ENCODE data around the gene SCNM1. TPM values are rescaled to one million over a fixed set of nuclear protein-coding genes. Genes with fewer than 3 reads are reported as not detected.

SCNM1 gene, protein sequence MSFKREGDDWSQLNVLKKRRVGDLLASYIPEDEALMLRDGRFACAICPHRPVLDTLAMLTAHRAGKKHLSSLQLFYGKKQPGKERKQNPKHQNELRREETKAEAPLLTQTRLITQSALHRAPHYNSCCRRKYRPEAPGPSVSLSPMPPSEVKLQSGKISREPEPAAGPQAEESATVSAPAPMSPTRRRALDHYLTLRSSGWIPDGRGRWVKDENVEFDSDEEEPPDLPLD
- total RNA-seq, result 10 to 100 TPM; 64.3 to 90.8 TPM

DNA sequence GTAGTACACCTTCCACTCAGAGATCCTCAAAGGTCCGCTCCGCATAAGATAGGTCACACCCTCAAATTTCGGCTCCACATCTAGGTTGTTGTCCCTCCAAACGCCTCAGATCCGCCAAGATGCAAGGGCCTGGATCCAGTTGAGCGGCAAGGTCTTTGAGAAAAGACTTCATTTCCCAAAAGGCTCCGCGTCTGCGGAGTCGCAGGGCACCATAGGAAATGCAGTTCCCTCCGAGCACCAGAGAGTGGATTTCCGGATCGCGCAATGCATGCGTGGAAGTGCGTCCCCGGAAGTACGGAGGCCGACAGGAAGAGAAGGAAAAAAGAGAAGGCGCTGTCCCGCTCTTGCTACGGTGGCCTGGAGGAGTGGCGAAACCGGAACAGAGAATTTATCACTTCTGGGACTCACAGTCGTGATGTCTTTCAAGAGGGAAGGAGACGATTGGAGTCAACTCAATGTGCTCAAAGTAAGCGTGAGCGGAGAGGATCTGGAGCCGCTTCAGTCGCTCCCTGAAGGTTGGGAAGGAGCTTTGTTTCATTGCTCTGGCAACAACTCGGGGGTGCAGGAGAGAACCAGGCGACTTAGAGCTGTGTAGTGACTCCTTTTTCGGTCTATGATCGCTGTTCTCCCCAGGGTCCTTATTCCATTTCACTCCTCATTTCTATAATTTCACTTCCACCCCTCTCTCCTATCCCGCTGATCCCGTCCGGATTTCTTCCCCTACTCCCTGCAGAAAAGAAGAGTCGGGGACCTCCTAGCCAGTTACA, at the start of gene SCNM1, which contains the start of gene LYSMD1:
Gene SCNM1 (plus strand): TSS at position 407 of the 767 bp plus-strand sequence. CDS start 9 bp downstream, at position 416.
Gene LYSMD1 (minus strand): TSS at position 165 of the 767 bp plus-strand sequence. CDS start 644 bp downstream, outside the sequence.
- ATAC-seq (peak; percentile 96), DNase-seq (peak; percentile 98)
- peaks cover 48% of the 10 kb centered on the region for H3K4me1 Mint-ChIP-seq
- CTCF ChIA-PET, result interaction anchor here (0.6 to 4.4 kb wide), 7 partner anchors 9 to 114 kb away, joined by 3 to 25 read pairs (median 4); partner anchors contain the start of genes PSMD4, TMOD4 and TNFAIP8L2
- intact Hi-C loops (cut with DNase I, micrococcal nuclease), result loop anchor here (1.0 to 10.0 kb wide), 14 partner anchors 10 to 601 kb away; partner anchors contain the start of genes PSMD4 (in 2 of the 2), ENSA (in 1 of the 2), GABPB2 (in 1 of the 2) and PI4KB (in 1 of the 2)
- peak within 1 kb of the TSS; percentile 92 for H3K4me3 Mint-ChIP-seq
- no peaks in the 10 kb centered on the region for H3K9me3 Mint-ChIP-seq (ENCODE audit: low read depth)
- no peaks in the 10 kb centered on the region for H3K27me3 Mint-ChIP-seq
- H3K36me3 Mint-ChIP-seq (ENCODE audit: low read depth), result peaks cover 58% of the 10 kb centered on the region
- H3K27ac Mint-ChIP-seq, result peak within 1 kb of the TSS; percentile 98
- POLR2A ChIA-PET, result interaction anchor here (0.9 to 2.8 kb wide), 3 partner anchors 9 to 34 kb away, joined by 3 to 14 read pairs (median 9); partner anchors contain the start of genes TNFAIP8L2 and VPS72

DNA sequence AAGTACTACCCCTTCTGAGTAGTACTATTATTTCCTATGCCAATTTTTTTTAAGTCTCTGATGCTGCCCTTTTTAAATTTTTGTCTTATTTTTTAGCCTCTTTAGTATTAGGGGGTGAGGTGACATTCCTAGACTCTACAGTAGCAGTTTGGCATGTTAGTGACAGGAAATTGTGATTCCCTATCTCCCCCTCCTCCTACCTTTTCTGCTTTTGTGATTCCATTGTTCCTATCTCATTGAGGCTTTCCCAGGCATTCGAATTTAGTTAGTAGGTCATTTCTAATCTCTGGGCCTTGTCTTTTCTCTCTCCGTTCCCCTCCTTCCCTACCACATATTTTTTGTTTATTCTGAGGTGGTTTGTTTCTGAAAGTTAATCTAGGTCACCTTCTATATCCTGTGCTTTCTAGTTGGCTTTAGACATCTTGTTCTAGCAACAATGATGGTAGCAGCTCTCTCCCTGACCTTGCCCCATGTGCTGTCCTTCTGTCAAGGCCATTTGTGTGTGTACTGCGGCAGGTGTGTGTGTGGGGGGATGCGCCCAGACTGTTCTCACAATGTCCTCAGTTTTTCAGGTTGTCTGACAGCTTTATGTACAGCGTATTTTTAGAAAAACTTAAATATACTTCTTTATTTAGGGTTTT, 41.1 kb upstream of the SCNM1 start:
- DNase-seq (no peak), ATAC-seq (no peak)
- Mint-ChIP-seq H3K4me3 (no peak overlapping the region), H3K4me1 (peaks cover 2% of the 10 kb centered on the region), H3K27ac (no peak overlapping the region), H3K27me3 (no peaks in the 10 kb centered on the region), H3K36me3 (ENCODE audit: low read depth) (peaks cover 2% of the 10 kb centered on the region), H3K9me3 (ENCODE audit: low read depth) (no peaks in the 10 kb centered on the region)
- ChIA-PET CTCF (interaction anchor here (1.2 kb wide), 1 partner anchor 23 kb away, joined by 3 read pairs; no protein-coding TSS in a partner anchor), POLR2A (no interaction called here)
- intact Hi-C loops (cut with DNase I, micrococcal nuclease), result no loop called here

DNA sequence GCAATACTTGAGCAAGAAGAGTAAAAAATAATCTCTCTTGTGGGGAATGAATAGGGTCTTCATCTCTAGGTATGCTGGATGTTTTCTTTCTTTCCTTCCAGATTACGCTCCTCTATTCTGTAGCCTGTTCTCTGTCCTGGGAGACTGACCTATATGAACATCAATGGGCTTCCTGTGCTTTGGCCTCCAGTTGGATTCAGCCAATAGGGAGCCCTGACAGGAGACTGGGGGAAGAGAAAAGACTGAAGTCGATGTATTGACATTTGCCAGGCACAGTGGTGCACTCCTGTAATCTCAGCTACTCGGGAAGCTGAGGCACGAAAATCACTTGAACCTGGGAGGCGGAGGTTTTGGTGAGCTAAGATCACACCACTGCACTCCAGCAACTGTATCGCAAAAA, 37.1 kb upstream of the SCNM1 start:
- DNase-seq, result no peak
- no peaks in the 10 kb centered on the region for H3K27me3 Mint-ChIP-seq
- POLR2A ChIA-PET, result no interaction called here

DNA sequence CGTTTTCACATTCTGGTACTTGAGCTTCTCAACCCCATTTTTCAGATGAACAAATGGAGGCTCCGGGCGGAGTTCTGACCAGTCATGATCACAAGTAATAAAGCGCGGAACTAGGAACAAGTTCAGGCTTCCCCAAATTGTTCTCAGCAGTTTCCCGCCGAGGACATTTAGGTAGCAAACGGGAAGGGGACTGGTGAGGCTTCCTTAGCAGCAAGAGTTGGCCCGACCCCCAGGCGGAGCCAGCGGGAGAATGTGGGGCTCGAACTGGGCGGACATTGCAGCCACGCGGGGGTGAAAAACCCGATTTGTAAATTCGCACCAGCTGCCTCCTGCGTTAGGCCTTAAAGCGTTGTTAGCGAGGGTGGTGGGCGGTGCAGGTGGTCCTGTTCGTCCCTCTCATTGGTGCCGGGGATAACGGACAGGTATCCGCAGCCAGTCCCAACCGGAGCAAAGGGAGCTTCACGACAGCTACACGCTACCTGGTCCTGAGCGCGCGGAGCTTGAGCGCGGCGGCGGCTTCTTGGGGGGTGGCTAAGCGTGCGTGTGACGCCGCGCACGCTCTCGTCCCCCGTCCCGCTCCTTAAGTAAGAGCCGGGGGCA, 34.9 kb upstream of the SCNM1 start:
- ChIA-PET CTCF (interaction anchor here (0.6 to 2.5 kb wide), 21 partner anchors 9 to 715 kb away, joined by 3 to 17 read pairs (median 3); partner anchors contain the start of genes C1orf56, MINDY1 and TNFAIP8L2), POLR2A (interaction anchor here (0.5 to 1.6 kb wide), 12 partner anchors 11 to 439 kb away, joined by 3 to 7 read pairs (median 4); partner anchors contain the start of genes PSMD4, TNFAIP8L2 and VPS72)
- intact Hi-C loops (cut with DNase I, micrococcal nuclease), result loop anchor here in 1 of 2 experiments (1.0 kb wide), 2 partner anchors 15 to 25 kb away; partner anchors contain the start of genes SEMA6C and TNFAIP8L2
- DNase-seq (peak; percentile 93), ATAC-seq (peak; percentile 100)
- Mint-ChIP-seq H3K9me3 (ENCODE audit: low read depth) (no peaks in the 10 kb centered on the region), H3K27me3 (no peaks in the 10 kb centered on the region), H3K36me3 (ENCODE audit: low read depth) (no peaks in the 10 kb centered on the region), H3K27ac (peak overlapping the region; percentile 76), H3K4me3 (peak overlapping the region; percentile 68), H3K4me1 (peaks cover 14% of the 10 kb centered on the region)

More for the DNA sequence above, 37.1 kb upstream of the SCNM1 start:
- ATAC-seq, result no peak
- no peaks in the 10 kb centered on the region for H3K36me3 Mint-ChIP-seq (ENCODE audit: low read depth)
- CTCF ChIA-PET, result interaction anchor here (0.8 kb wide), 1 partner anchor 53 kb away, joined by 3 read pairs; no protein-coding TSS in a partner anchor
- no peak overlapping the region for H3K27ac Mint-ChIP-seq
- H3K4me1 Mint-ChIP-seq, result peaks cover 16% of the 10 kb centered on the region
- H3K4me3 Mint-ChIP-seq, result no peak overlapping the region
- no peaks in the 10 kb centered on the region for H3K9me3 Mint-ChIP-seq (ENCODE audit: low read depth)
- intact Hi-C loops (cut with DNase I, micrococcal nuclease), result no loop called here

DNA sequence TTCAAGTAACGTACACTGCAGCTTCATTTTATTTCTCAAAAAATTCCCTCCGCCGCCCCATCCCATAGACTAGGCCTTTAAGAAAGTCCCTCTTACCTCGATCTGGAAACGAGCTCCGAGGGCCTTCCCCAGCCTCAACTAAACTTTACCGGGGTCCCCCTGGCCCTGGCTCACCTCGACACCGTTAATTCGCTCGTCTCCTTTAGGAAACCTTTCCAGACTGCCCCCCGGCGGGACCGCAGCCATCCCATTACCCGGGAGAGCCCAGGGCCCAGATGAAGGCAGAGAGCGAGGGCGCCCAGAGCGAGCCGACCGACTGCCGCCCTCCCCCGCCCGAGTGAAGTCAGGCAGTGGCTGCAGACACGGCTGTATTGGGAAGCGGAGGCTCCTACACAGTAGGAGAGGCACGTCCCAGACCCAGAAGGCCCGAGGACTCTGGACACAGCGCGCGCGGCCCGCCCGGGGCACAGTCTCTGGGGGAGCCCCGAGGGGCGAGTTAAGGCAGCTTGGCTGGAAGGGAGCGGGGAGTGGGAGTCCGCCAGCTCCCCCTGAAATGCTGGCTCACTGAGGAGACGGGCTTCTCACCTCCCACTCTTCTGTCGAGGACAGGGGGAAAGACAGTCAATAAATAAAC, 34.1 kb upstream of the SCNM1 start:
- intact Hi-C loops (cut with DNase I, micrococcal nuclease), result loop anchor here in 1 of 2 experiments (1.0 kb wide), 2 partner anchors 14 to 24 kb away; partner anchors contain the start of genes SEMA6C and TNFAIP8L2
- Mint-ChIP-seq H3K9me3 (ENCODE audit: low read depth) (no peaks in the 10 kb centered on the region), H3K4me3 (peak overlapping the region; percentile 68), H3K36me3 (ENCODE audit: low read depth) (no peaks in the 10 kb centered on the region), H3K27ac (peak overlapping the region; percentile 64), H3K27me3 (no peaks in the 10 kb centered on the region), H3K4me1 (peaks cover 14% of the 10 kb centered on the region)
- POLR2A ChIA-PET, result interaction anchor here (0.5 to 1.6 kb wide), 12 partner anchors 10 to 440 kb away, joined by 3 to 7 read pairs (median 4); partner anchors contain the start of genes PSMD4, TNFAIP8L2 and VPS72
- DNase-seq (peak; percentile 16), ATAC-seq (no peak)
- CTCF ChIA-PET, result interaction anchor here (0.6 to 2.5 kb wide), 21 partner anchors 10 to 714 kb away, joined by 3 to 17 read pairs (median 3); partner anchors contain the start of genes C1orf56, MINDY1 and TNFAIP8L2

DNA sequence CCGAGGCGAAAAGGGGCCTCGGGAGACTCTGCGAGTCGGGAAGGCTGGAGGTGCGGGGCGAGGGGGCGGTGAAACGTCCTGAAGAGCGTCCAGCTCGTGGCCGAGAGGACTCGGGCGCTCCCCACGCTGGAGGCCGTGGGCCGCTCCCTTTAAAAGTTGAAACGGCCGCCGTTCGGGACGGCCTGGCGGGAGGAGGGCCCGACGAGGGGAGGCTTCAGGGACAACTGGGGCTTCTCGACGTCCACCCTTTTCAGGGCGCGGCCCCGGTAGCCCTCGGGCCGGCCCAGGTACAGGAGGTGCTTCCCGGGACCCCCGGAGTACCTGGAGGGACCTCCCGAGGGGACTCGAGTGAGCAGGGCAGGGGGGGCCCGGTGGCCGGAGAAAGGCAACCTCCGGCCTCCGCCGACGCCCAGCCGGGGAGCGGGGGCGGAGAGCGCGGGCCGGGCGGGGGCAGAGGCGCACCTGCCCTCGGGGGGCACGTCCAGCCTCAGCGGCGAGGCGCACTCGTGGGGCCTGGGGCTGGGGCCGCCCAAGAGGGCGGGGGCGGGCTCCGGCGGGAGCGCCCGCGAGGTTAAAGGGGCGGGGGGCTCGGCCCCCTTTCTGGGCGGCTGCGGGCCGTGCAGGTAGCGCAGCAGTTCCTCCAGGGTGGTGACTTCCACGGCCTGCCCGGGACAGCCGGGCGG, 33.5 kb upstream of the SCNM1 start:
- intact Hi-C loops (cut with DNase I, micrococcal nuclease), result no loop called here
- Mint-ChIP-seq H3K4me1 (peaks cover 14% of the 10 kb centered on the region), H3K27me3 (no peaks in the 10 kb centered on the region), H3K4me3 (peak overlapping the region; percentile 68), H3K9me3 (ENCODE audit: low read depth) (no peaks in the 10 kb centered on the region), H3K36me3 (ENCODE audit: low read depth) (no peaks in the 10 kb centered on the region), H3K27ac (no peak overlapping the region)
- CTCF ChIA-PET, result interaction anchor here (0.7 kb wide), 1 partner anchor 215 kb away, joined by 5 read pairs; no protein-coding TSS in a partner anchor
- no peak for DNase-seq
- ATAC-seq, result no peak
- POLR2A ChIA-PET, result no interaction called here

DNA sequence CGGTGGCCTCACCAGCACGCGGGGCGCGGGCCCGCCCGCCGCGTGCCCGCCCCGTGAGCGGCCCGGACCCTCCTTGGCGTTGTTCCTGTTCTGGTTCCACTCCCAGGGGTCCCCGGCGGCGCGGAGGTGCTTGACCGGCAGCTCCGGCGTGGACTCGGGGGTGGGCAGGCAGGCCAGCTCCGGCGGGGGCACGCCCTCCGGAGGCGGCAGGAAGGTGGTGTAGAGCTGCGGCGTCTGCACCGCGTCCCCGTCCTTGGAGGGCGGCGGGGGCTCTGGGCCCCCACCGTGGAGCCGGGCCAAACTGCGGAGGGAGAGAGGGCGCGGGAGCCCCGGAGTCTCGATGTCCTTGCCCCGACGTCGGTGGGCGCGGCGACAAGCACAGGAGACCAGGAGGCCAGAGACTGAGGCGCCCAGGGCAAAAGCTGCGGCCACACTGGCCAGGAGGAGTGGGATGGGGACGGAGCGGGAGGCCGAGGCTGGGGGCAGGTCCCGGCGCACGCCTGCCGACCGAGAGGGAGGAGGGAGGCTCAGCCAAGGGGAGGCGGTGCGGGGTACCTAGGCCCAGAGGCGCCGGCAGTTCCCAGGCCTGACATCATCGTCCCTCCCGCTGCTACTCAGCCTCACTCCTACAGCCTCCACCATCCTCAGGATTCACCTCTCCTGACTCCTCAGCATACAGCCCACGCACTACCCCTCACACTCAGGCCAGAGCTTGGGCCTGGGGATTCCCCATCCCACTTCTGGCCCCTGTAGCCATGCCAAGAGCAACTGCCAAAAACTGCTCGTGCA, 32.7 kb upstream of the SCNM1 start:
- intact Hi-C loops (cut with DNase I, micrococcal nuclease), result no loop called here
- no peaks in the 10 kb centered on the region for H3K36me3 Mint-ChIP-seq (ENCODE audit: low read depth)
- H3K4me3 Mint-ChIP-seq, result no peak overlapping the region
- DNase-seq, result no peak
- peaks cover 14% of the 10 kb centered on the region for H3K4me1 Mint-ChIP-seq
- ChIA-PET CTCF (interaction anchor here (0.6 to 2.3 kb wide), 5 partner anchors 18 to 131 kb away, joined by 3 to 8 read pairs (median 3); partner anchors contain the start of gene TNFAIP8L2), POLR2A (interaction anchor here (0.6 kb wide), 1 partner anchor 583 kb away, joined by 5 read pairs; no protein-coding TSS in a partner anchor)
- H3K9me3 Mint-ChIP-seq (ENCODE audit: low read depth), result no peaks in the 10 kb centered on the region
- ATAC-seq, result no peak
- no peak overlapping the region for H3K27ac Mint-ChIP-seq
- H3K27me3 Mint-ChIP-seq, result no peaks in the 10 kb centered on the region

DNA sequence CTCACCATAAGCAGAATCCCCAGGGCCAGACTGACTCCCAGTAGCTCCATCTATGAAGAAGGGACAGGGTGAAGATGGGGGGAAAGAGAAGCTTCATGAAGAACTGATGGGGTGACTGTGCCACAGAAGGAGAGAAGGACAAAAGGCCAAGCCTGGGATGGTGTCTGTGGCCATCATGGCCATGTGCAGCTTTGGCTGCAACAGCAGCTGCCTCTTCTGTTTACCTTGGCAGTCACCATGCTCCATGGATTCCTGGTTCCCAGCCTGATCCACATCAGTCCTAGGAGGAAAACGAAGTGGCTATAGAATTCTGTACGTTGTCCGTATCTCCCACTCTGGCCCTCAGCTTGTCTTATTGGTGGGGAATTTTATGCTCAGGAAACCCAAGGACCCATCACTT, 31.5 kb upstream of the SCNM1 start:
- no peak for ATAC-seq
- CTCF ChIA-PET, result interaction anchor here (0.6 to 2.3 kb wide), 6 partner anchors 9 to 272 kb away, joined by 3 to 8 read pairs (median 3); partner anchors contain the start of gene TNFAIP8L2
- H3K4me1 Mint-ChIP-seq, result peaks cover 14% of the 10 kb centered on the region
- intact Hi-C loops (cut with DNase I, micrococcal nuclease), result no loop called here
- no peak for DNase-seq
- H3K27ac Mint-ChIP-seq, result no peak overlapping the region
- H3K9me3 Mint-ChIP-seq (ENCODE audit: low read depth), result no peaks in the 10 kb centered on the region
- no peaks in the 10 kb centered on the region for H3K27me3 Mint-ChIP-seq
- POLR2A ChIA-PET, result no interaction called here
- no peaks in the 10 kb centered on the region for H3K36me3 Mint-ChIP-seq (ENCODE audit: low read depth)
- H3K4me3 Mint-ChIP-seq, result no peak overlapping the region

DNA sequence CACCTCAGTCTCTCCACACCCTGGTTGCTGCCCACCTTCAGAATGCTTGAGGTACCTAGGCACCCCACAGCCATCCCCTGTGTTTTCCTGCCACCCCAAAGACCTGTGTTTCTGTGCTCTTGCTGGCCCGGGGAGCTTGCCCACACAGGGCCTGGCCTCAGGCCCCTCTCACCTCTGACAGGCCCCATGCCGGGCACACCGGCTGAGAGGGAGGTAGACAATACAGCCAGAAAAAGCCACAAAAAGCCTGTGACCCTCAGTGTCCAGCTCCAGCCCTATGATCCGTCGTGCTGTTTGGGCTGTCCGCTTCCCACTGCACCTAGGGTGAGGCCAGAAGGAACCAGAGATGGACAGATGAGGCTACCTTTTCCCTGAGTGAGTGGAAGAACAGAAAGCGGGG, 31.0 kb upstream of the SCNM1 start:
- no peaks in the 10 kb centered on the region for H3K9me3 Mint-ChIP-seq (ENCODE audit: low read depth)
- intact Hi-C loops (cut with DNase I, micrococcal nuclease), result no loop called here
- DNase-seq (no peak), ATAC-seq (no peak)
- H3K27me3 Mint-ChIP-seq, result no peaks in the 10 kb centered on the region
- no peak overlapping the region for H3K27ac Mint-ChIP-seq
- no peaks in the 10 kb centered on the region for H3K36me3 Mint-ChIP-seq (ENCODE audit: low read depth)
- POLR2A ChIA-PET, result no interaction called here
- H3K4me3 Mint-ChIP-seq, result no peak overlapping the region
- H3K4me1 Mint-ChIP-seq, result peaks cover 14% of the 10 kb centered on the region
- CTCF ChIA-PET, result interaction anchor here (0.6 to 2.3 kb wide), 4 partner anchors 9 to 272 kb away, joined by 3 to 8 read pairs (median 4); no protein-coding TSS in a partner anchor

Data from activated CD4-positive, alpha-beta T cell treated with anti-CD3 and anti-CD28 coated beads for 36 hours (primary cell).